Glomerular visceral epithelial cell (primary cell): ENCODE results near the gene TGM5.
"Not testable (repeated sequence)": the region's sequence is repeated elsewhere in the genome, so short reads cannot be mapped to it uniquely, and the experiment has no call there.

Experiments used
- DNase-seq: peaks from one replicate; pipeline ENCODE4 v3.0.0-alpha.2; 2016; ENCODE audit errors: extremely low spot score

Gene TGM5

GRCh38 chr15:43266834-43267233 lies at the start of gene TGM5:
Gene TGM5 (minus strand): TSS chr15:43266928. CDS start chr15:43266849, 79 bp downstream.
- DNase-seq = peak; percentile 52

- DNase-seq = peak; percentile 16
These were observed 47.4 kb upstream of the TGM5 start for GRCh38 chr15:43314171-43314570.

- DNase-seq = no peak
These were observed 45.6 kb upstream of the TGM5 start for GRCh38 chr15:43312378-43312777.

- DNase-seq = no peak
These were observed 35.6 kb upstream of the TGM5 start, which contains the start of gene TGM7 for GRCh38 chr15:43302205-43302817. Gene TGM7 (minus strand): TSS chr15:43302255.

- no peak for DNase-seq
These were observed 33.2 kb upstream of the TGM5 start for GRCh38 chr15:43299884-43300283.

GRCh38 chr15:43299411-43299810 lies 32.7 kb upstream of the TGM5 start:
- no peak for DNase-seq

- DNase-seq = no peak
These were observed 27.5 kb upstream of the TGM5 start for GRCh38 chr15:43294091-43294706.

GRCh38 chr15:43293432-43293831 lies 26.7 kb upstream of the TGM5 start:
- no peak for DNase-seq

GRCh38 chr15:43292375-43293078 lies 25.8 kb upstream of the TGM5 start:
- no peak for DNase-seq

GRCh38 chr15:43289656-43290055 lies 22.9 kb upstream of the TGM5 start:
- DNase-seq = not testable (repeated sequence)

GRCh38 chr15:43287254-43287653 lies 20.5 kb upstream of the TGM5 start:
- DNase-seq = no peak

- DNase-seq = no peak
These were observed 19.3 kb upstream of the TGM5 start for GRCh38 chr15:43286074-43286473.

GRCh38 chr15:43285609-43286037 lies 18.9 kb upstream of the TGM5 start:
- peak; percentile 70 for DNase-seq

GRCh38 chr15:43283526-43283925 lies 16.8 kb upstream of the TGM5 start:
- no peak for DNase-seq

- DNase-seq = no peak
These were observed 15.3 kb upstream of the TGM5 start for GRCh38 chr15:43281926-43282602.

- no peak for DNase-seq
These were observed 14.3 kb upstream of the TGM5 start for GRCh38 chr15:43280996-43281395.

- DNase-seq = no peak
These were observed 12.8 kb upstream of the TGM5 start for GRCh38 chr15:43279496-43279895.

GRCh38 chr15:43278869-43279268 lies 12.1 kb upstream of the TGM5 start:
- DNase-seq = no peak

GRCh38 chr15:43277901-43278300 lies 11.2 kb upstream of the TGM5 start:
- no peak for DNase-seq

GRCh38 chr15:43277231-43277823 lies 10.6 kb upstream of the TGM5 start:
- no peak for DNase-seq

GRCh38 chr15:43276563-43277200 lies 10.0 kb upstream of the TGM5 start:
- no peak for DNase-seq
